Muscle layer of colon (tissue), 2 donors: Measurements from ENCODE around the gene AJAP1.

Experiments
- H3K27ac ChIP-seq: one replicate; pipeline ENCODE4 v1.7.0; 2013; ENCODE audit warnings: low read depth, mild to moderate bottlenecking, low read length, moderate library complexity
- H3K27me3 ChIP-seq, 2 donors: one replicate each; pipeline ENCODE4 v1.7.0; 2013; ENCODE audit warnings: low read length in 2 of 2, mild to moderate bottlenecking in 2 of 2; ENCODE audit not compliant: insufficient read depth in 2 of 2, control insufficient read depth in 1 of 2
- H3K36me3 ChIP-seq: one replicate; pipeline ENCODE4 v1.7.0; 2013; ENCODE audit warnings: mild to moderate bottlenecking, low read length; ENCODE audit not compliant: insufficient read depth
- H3K4me1 ChIP-seq: one replicate; pipeline ENCODE4 v1.7.0; 2013; ENCODE audit warnings: mild to moderate bottlenecking, low read length; ENCODE audit not compliant: insufficient read depth
- H3K4me3 ChIP-seq, 2 donors: one replicate each; pipeline ENCODE4 v1.7.0; 2013; ENCODE audit warnings: low read length in 2 of 2, low read depth in 1 of 2, mild to moderate bottlenecking in 1 of 2, moderate library complexity in 1 of 2
- H3K9ac ChIP-seq: one replicate; pipeline ENCODE4 v1.7.0; 2013; ENCODE audit warnings: low read length
- H3K9me3 ChIP-seq: one replicate; pipeline ENCODE4 v1.7.0; 2013; ENCODE audit warnings: mild to moderate bottlenecking, low read length
- donor health status: abdominal sarcoma.
- donor health status: Adenocarcinoma of cecum.

The AJAP1 gene, protein sequence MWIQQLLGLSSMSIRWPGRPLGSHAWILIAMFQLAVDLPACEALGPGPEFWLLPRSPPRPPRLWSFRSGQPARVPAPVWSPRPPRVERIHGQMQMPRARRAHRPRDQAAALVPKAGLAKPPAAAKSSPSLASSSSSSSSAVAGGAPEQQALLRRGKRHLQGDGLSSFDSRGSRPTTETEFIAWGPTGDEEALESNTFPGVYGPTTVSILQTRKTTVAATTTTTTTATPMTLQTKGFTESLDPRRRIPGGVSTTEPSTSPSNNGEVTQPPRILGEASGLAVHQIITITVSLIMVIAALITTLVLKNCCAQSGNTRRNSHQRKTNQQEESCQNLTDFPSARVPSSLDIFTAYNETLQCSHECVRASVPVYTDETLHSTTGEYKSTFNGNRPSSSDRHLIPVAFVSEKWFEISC

DNA sequence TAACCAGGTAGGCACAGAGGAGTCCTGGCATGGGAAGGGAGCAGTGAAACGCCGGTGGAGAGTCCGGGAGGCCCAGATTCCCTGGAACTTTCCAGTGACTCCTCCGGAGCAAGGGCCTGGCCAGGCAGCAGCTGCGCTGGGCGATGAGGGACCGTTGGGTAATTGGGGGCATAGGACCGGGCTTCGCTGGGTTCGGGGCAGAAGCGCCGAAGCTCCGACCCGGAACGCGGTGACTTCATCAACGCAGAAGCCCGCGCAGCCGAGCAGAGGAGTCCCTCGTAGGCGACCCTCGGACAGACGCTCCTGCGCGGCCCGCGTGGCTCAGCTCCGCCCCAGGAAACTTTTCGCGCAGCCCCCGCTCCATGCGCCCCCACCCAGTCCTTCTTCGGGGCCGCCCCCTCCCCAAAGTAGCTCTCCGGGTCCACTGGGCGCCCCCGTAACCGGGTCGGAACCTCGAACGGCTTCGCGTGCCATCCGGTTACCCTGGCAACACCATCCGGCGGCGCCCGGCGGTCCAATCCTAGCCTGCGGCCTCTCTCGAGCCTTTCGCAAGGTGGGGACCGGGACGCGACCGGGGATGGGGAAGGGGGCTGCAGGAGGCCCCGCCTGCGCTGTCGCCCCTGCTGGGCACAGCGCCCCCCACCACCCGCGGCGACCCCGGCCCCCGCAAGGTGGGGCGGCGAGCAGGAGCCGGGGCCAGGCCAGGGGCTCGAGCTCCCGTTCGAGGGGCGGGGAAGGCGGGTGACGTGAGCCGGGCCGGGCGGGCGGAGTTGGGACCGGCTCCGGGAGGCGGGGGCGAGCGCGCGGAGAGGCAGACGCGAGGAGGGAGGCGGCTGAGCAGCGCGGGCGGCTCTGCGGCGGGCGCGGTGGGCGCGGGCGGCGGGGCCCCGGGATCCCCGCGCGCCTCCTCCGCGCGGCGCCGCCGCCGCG, at the start of gene AJAP1:
TSS of gene AJAP1 (plus strand) at position 814 of the 930 bp plus-strand sequence. CDS start 817 bp downstream, outside the sequence.
- H3K36me3 ChIP-seq = no peaks in the 10 kb centered on the region
- H3K9ac ChIP-seq = no peak within 1 kb of the TSS
- peaks cover 24 to 61% of the 10 kb centered on the region in 2 donors for H3K27me3 ChIP-seq
- no peak within 1 kb of the TSS for H3K27ac ChIP-seq
- H3K4me3 ChIP-seq = no peak within 1 kb of the TSS
- peaks cover 4% of the 10 kb centered on the region for H3K4me1 ChIP-seq
- H3K9me3 ChIP-seq = no peaks in the 10 kb centered on the region

GRCh38 chr1:4605158-4605557, 49.3 kb upstream of the AJAP1 start:
- H3K9ac ChIP-seq = no peak overlapping the region
- H3K9me3 ChIP-seq = no peaks in the 10 kb centered on the region
- H3K4me1 ChIP-seq = no peaks in the 10 kb centered on the region
- peaks cover 0 to 11% of the 10 kb centered on the region in 2 donors for H3K27me3 ChIP-seq
- no peak overlapping the region for H3K4me3 ChIP-seq
- no peak overlapping the region for H3K27ac ChIP-seq
- H3K36me3 ChIP-seq = no peaks in the 10 kb centered on the region

GRCh38 chr1:4611563-4612341, 42.7 kb upstream of the AJAP1 start:
- no peak overlapping the region for H3K4me3 ChIP-seq
- H3K9ac ChIP-seq = no peak overlapping the region
- no peaks in the 10 kb centered on the region for H3K9me3 ChIP-seq
- H3K4me1 ChIP-seq = no peaks in the 10 kb centered on the region
- peaks cover 0 to 5% of the 10 kb centered on the region in 2 donors for H3K27me3 ChIP-seq
- H3K27ac ChIP-seq = no peak overlapping the region
- H3K36me3 ChIP-seq = no peaks in the 10 kb centered on the region

GRCh38 chr1:4612991-4613390, 41.4 kb upstream of the AJAP1 start:
- Histone ChIP-seq H3K27ac (no peak overlapping the region), H3K4me3 (no peak overlapping the region), H3K4me1 (no peaks in the 10 kb centered on the region), H3K9me3 (no peaks in the 10 kb centered on the region), H3K36me3 (no peaks in the 10 kb centered on the region), H3K9ac (no peak overlapping the region), H3K27me3 (peaks cover 0 to 5% of the 10 kb centered on the region in 2 donors)

- peaks cover 0 to 5% of the 10 kb centered on the region in 2 donors for H3K27me3 ChIP-seq
- H3K27ac ChIP-seq = no peak overlapping the region
- no peaks in the 10 kb centered on the region for H3K9me3 ChIP-seq
- no peaks in the 10 kb centered on the region for H3K4me1 ChIP-seq
- H3K4me3 ChIP-seq = no peak overlapping the region
- no peaks in the 10 kb centered on the region for H3K36me3 ChIP-seq
- no peak overlapping the region for H3K9ac ChIP-seq
Measured at GRCh38 chr1:4613606-4614370, 40.6 kb upstream of the AJAP1 start.

- H3K9me3 ChIP-seq = no peaks in the 10 kb centered on the region
- no peak overlapping the region for H3K9ac ChIP-seq
- H3K4me3 ChIP-seq = no peak overlapping the region
- no peaks in the 10 kb centered on the region for H3K4me1 ChIP-seq
- H3K36me3 ChIP-seq = no peaks in the 10 kb centered on the region
- H3K27me3 ChIP-seq = peaks cover 0 to 5% of the 10 kb centered on the region in 2 donors
- no peak overlapping the region for H3K27ac ChIP-seq
Measured at GRCh38 chr1:4614371-4615137, 39.9 kb upstream of the AJAP1 start.

DNA sequence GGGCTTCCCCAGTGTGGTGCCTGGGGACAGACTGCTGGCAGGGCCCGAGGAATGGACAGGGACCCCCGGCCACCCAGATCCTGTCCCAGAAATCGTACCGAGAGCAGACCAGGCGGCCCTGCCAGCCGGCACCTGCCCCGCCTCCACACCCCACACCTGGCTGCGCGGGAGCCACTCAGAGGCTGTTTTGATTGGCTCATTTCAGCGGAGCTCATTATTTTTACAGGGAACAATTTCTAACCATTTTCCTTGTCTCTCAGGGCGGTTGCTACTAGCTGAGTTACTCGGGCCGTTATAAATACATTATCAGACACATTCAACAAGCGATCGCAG, 39.3 kb upstream of the AJAP1 start:
- H3K36me3 ChIP-seq = no peaks in the 10 kb centered on the region
- H3K27ac ChIP-seq = no peak overlapping the region
- peaks cover 0 to 5% of the 10 kb centered on the region in 2 donors for H3K27me3 ChIP-seq
- H3K4me3 ChIP-seq = no peak overlapping the region
- no peaks in the 10 kb centered on the region for H3K4me1 ChIP-seq
- H3K9ac ChIP-seq = no peak overlapping the region
- H3K9me3 ChIP-seq = no peaks in the 10 kb centered on the region

- Histone ChIP-seq H3K27ac (no peak overlapping the region), H3K4me3 (no peak overlapping the region), H3K27me3 (peaks cover 0 to 5% of the 10 kb centered on the region in 2 donors)
Measured at GRCh38 chr1:4615501-4615900, 38.9 kb upstream of the AJAP1 start.

DNA sequence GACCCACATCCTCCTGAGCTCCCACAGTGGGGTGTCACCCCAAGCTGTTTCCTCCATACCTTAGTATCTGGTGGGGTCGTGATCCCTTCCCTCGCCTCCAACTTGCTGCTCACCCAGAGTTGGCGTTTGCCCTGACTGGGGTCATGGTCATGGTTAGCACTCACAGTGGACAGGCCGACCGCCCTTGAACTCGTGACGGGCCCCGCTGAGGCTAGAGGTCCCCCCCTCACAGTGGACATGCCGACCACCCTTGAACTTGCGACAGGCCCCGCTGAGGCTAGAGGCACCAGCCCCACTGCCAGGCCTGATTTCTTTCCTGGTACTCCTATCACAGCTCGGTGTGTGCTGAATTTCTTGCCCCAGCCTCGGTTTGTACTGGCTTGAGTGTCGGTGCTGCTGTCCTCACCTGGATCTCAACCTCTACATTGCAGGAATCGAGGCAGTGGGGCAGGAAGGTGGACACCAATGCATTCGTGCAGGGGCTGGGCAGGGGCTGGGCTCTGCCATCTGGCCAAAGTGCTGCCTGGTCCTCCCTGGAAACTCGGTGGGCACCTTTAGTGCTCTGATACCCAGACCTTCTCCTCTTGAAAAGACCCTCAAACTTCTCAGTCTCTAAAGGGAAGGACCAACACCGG, 37.5 kb upstream of the AJAP1 start:
- H3K4me1 ChIP-seq = no peaks in the 10 kb centered on the region
- H3K4me3 ChIP-seq = no peak overlapping the region
- no peak overlapping the region for H3K27ac ChIP-seq
- H3K9me3 ChIP-seq = no peaks in the 10 kb centered on the region
- peaks cover 0 to 5% of the 10 kb centered on the region in 2 donors for H3K27me3 ChIP-seq
- no peak overlapping the region for H3K9ac ChIP-seq
- H3K36me3 ChIP-seq = no peaks in the 10 kb centered on the region

More at GRCh38 chr1:4615501-4615900, 38.9 kb upstream of the AJAP1 start:
- H3K9me3 ChIP-seq = no peaks in the 10 kb centered on the region
- no peaks in the 10 kb centered on the region for H3K4me1 ChIP-seq
- H3K36me3 ChIP-seq = no peaks in the 10 kb centered on the region
- H3K9ac ChIP-seq = no peak overlapping the region

DNA sequence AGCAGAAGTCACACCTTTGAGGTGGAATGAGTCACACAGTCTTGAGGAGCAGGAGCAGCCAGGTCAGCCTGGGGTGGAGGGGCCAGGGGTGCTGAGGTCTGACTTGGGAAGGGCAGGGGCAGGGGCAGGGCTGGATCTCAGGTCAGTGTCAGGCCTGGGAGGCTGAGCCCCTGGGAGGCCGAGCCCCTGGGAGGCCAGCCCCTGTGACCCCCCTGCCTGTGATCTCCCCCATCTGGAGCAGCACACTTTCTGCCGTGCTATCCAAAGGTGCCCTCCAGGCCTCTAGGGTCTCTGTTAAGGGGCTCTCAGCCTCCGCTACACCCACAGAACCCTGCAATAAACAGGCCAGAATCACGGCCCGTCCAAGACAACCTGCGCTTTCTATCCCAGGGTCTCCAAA, 36.9 kb upstream of the AJAP1 start:
- H3K4me1 ChIP-seq = no peaks in the 10 kb centered on the region
- H3K27me3 ChIP-seq = peaks cover 0 to 5% of the 10 kb centered on the region in 2 donors
- H3K27ac ChIP-seq = no peak overlapping the region
- no peaks in the 10 kb centered on the region for H3K36me3 ChIP-seq
- no peak overlapping the region for H3K4me3 ChIP-seq
- no peak overlapping the region for H3K9ac ChIP-seq
- no peaks in the 10 kb centered on the region for H3K9me3 ChIP-seq
